Esophagus (tissue), 2 donors: ENCODE measurements around the gene GGCT. TPM values are rescaled to one million over a fixed set of nuclear protein-coding genes. Genes with fewer than 3 reads are reported as not detected.
A peak's percentile ranks its signal among the peaks of the same experiment; 100 is the strongest.

Experiments used
- H3K27ac ChIP-seq, 2 donors: one replicate each; pipeline ENCODE4 v1.5.1; 2013; ENCODE audit warnings: low read depth in 2 of 2, mild to moderate bottlenecking in 2 of 2, inconsistent platforms in 1 of 2, low read length in 1 of 2, moderate library complexity in 1 of 2
- H3K27me3 ChIP-seq, 2 donors: one replicate each; pipeline ENCODE4 v1.6.1; 2013; ENCODE audit warnings: low read length in 2 of 2, control low read depth in 1 of 2, mild to moderate bottlenecking in 1 of 2; ENCODE audit not compliant: insufficient read depth in 2 of 2, control insufficient read depth in 1 of 2
- H3K36me3 ChIP-seq, 2 donors: one replicate each; pipeline ENCODE4 v1.6.1; 2013; ENCODE audit warnings: low read length in 1 of 2; ENCODE audit not compliant: control insufficient read depth in 2 of 2, insufficient read depth in 2 of 2
- H3K4me1 ChIP-seq, 2 donors: one replicate each; pipeline ENCODE4 v1.6.1; 2013; ENCODE audit warnings: low read length in 1 of 2; ENCODE audit not compliant: control insufficient read depth in 2 of 2, insufficient read depth in 2 of 2
- H3K4me3 ChIP-seq, 2 donors: one replicate each; pipeline ENCODE4 v1.5.1; 2013; ENCODE audit warnings: low read length in 2 of 2, mild to moderate bottlenecking in 2 of 2, low read depth in 1 of 2, moderate library complexity in 1 of 2
- H3K9me3 ChIP-seq, 2 donors: one replicate each; pipeline ENCODE4 v1.6.1; 2013; ENCODE audit warnings: mild to moderate bottlenecking in 2 of 2, low read depth in 1 of 2, low read length in 1 of 2, moderate library complexity in 1 of 2; ENCODE audit not compliant: control insufficient read depth in 2 of 2, insufficient read depth in 1 of 2
- WGBS, 2 donors: extraction: QIAGEN DNeasy Blood & Tissue Kit; methylation state at CpG; one replicate each; pipeline ENCODE4 v1.1.7; 2013; 5-methylcytosine and 5-hydroxymethylcytosine counted together
- polyA plus RNA-seq, 2 donors: library from polyadenylated mRNA; stranded (reverse); fragments of 200-250 nt; gene quantifications; one replicate each; pipeline ENCODE4 v1.2.3, GENCODE V29; 2013
- donor health status: healthy with polysubstance abuse.
- donor health status: Bipolar disorder and iron deficiency.

The GGCT gene
- polyA plus RNA-seq, 2 donors: 88.5 to 96.2 TPM

GRCh38 chr7:30459591-30460245 lies 44.9 kb downstream of the GGCT start:
- H3K4me3 ChIP-seq: no peak overlapping the region
- peak overlapping the region; percentile 16 to 37 for H3K27ac ChIP-seq
- no peaks in the 10 kb centered on the region for H3K27me3 ChIP-seq
- no peaks in the 10 kb centered on the region for H3K9me3 ChIP-seq
- 51 to 61% methylated on average over 9 of the region's 9 CpGs for WGBS, 2 donors
- H3K36me3 ChIP-seq: peaks cover 10 to 15% of the 10 kb centered on the region in 2 donors
- H3K4me1 ChIP-seq: peaks cover 0 to 2% of the 10 kb centered on the region in 2 donors

- Histone ChIP-seq H3K27ac (no peak overlapping the region), H3K4me3 (no peak overlapping the region), H3K27me3 (no peaks in the 10 kb centered on the region), H3K36me3 (peaks cover 10 to 19% of the 10 kb centered on the region in 2 donors), H3K4me1 (no peaks in the 10 kb centered on the region), H3K9me3 (no peaks in the 10 kb centered on the region)
- WGBS, 2 donors: 56 to 60% methylated on average over 1 of the region's 1 CpG
Observed at GRCh38 chr7:30458311-30458710, 46.3 kb downstream of the GGCT start.

GRCh38 chr7:30453921-30454320 lies 50.7 kb downstream of the GGCT start:
- WGBS, 2 donors: 67 to 72% methylated on average over 3 of the region's 3 CpGs
- H3K4me1 ChIP-seq: no peaks in the 10 kb centered on the region
- peaks cover 21 to 42% of the 10 kb centered on the region in 2 donors for H3K36me3 ChIP-seq
- H3K27me3 ChIP-seq: no peaks in the 10 kb centered on the region
- H3K9me3 ChIP-seq: no peaks in the 10 kb centered on the region
- no peak overlapping the region for H3K27ac ChIP-seq
- no peak overlapping the region for H3K4me3 ChIP-seq

DNA sequence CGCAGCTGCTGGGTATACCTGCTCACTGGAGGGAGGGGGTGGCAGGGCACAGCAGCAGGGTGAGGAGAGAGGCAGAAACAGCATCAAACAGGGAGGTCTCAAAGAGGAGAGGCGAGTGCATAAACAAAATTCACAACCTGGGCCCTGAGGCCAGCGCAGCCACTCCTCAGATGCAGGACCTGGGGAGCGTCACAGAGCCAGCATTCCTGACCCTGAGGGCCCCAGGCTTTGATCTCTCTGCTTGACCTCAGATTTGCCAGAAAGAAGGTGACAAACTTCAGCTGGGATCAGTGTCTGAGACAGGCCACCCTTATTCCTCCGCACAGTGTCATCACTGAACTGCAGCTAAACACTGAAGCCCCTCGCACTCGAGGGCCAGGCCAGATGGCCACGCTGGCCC lies 51.6 kb downstream of the GGCT start:
- 95 to 97% methylated on average over 8 of the region's 8 CpGs for WGBS, 2 donors
- no peaks in the 10 kb centered on the region for H3K27me3 ChIP-seq
- H3K9me3 ChIP-seq: no peaks in the 10 kb centered on the region
- no peak overlapping the region for H3K27ac ChIP-seq
- H3K36me3 ChIP-seq: peaks cover 21 to 46% of the 10 kb centered on the region in 2 donors
- H3K4me1 ChIP-seq: no peaks in the 10 kb centered on the region
- H3K4me3 ChIP-seq: no peak overlapping the region

GRCh38 chr7:30452280-30452930 lies 52.2 kb downstream of the GGCT start:
- 92 to 94% methylated on average over 27 of the region's 27 CpGs for WGBS, 2 donors
- Histone ChIP-seq H3K27me3 (no peaks in the 10 kb centered on the region), H3K27ac (no peak overlapping the region), H3K36me3 (peaks cover 21 to 47% of the 10 kb centered on the region in 2 donors), H3K4me3 (no peak overlapping the region), H3K9me3 (no peaks in the 10 kb centered on the region), H3K4me1 (no peaks in the 10 kb centered on the region)

DNA sequence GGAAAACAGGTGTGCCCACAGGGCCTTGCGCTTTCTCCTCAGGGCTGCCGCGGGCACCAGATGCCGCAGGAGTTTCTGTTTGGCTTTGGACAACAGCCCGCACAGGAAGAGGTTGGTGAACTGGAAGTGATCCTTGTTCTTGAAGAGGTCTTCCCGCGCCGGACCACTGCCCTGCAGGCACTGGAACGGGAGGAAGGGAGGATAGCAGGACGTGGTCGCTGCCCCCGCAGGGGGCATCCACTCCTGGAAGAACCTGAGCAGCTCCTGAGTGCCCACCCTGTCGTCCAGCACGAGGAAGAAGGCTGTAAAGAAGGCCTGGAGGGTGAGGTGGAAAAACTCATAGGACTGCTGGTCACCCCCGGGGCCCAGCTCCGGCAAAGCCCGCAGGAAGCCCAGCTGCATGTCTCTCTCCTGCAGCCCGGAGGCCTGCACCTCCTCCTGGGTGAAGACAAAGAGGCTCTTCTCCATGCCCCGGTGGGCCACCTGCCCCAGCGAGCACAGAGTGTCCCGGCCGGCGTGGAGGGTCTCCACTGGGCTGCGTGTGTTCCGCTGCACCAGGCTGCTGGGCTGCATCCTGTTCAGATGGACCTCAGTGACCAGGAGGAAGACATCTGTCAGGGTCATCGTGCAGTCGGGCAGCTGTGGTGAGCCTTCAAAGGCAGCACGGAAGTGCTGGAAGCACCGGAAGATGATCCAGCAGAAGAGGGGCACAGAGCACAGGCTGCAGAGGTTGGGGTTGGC lies 52.9 kb downstream of the GGCT start:
- H3K9me3 ChIP-seq: no peaks in the 10 kb centered on the region
- no peaks in the 10 kb centered on the region for H3K4me1 ChIP-seq
- no peak overlapping the region for H3K4me3 ChIP-seq
- H3K27me3 ChIP-seq: no peaks in the 10 kb centered on the region
- WGBS, 2 donors: 89% methylated on average over 29 of the region's 29 CpGs
- H3K36me3 ChIP-seq: peaks cover 22 to 52% of the 10 kb centered on the region in 2 donors
- H3K27ac ChIP-seq: no peak overlapping the region

DNA sequence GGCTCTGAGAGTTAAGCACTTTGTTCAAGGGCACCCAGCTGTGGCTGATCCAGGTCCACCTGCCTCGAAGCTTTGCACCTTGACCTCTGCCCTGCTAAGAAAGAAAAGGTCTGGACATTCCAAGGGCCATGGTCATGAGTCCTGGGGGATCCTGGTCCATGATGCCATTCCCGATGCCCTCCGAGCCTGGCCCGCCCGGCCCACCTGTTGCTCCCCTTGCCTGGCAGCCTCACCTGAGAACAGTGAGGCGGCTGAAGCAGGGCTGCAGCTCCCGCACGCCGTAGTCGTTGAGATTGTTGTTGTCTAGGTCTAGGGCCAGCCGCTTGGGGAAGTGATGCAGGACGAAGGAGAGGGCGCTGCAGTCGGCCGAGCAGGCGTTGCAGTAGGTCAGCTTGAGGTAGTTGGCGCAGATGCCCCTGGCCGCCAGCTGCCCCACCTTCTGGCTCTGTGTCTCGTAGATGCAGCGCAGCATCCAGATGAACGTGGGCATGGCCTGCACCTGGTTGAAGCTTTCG lies 53.6 kb downstream of the GGCT start:
- H3K27ac ChIP-seq: no peak overlapping the region
- H3K27me3 ChIP-seq: no peaks in the 10 kb centered on the region
- H3K36me3 ChIP-seq: peaks cover 16 to 52% of the 10 kb centered on the region in 2 donors
- H3K4me3 ChIP-seq: no peak overlapping the region
- WGBS, 2 donors: 91 to 94% methylated on average over 22 of the region's 22 CpGs
- H3K9me3 ChIP-seq: no peaks in the 10 kb centered on the region
- no peaks in the 10 kb centered on the region for H3K4me1 ChIP-seq

- Histone ChIP-seq H3K27ac (no peak overlapping the region), H3K27me3 (no peaks in the 10 kb centered on the region), H3K9me3 (no peaks in the 10 kb centered on the region), H3K4me3 (no peak overlapping the region), H3K36me3 (peaks cover 14 to 54% of the 10 kb centered on the region in 2 donors), H3K4me1 (no peaks in the 10 kb centered on the region)
- 67 to 72% methylated on average over 6 of the region's 6 CpGs for WGBS, 2 donors
Observed at GRCh38 chr7:30450240-30450982, 54.2 kb downstream of the GGCT start.
